HEK293 (cell line): ENCODE measurements around the gene TBC1D13.

ENCODE experiments used
- CTCF ChIA-PET: fragments of 350-600 bp; formaldehyde crosslinking; extraction: SDS; loops from one replicate; lab custom pipeline; 2021; ENCODE audit warnings: antibody characterized with exemption; lab: Yijun Ruan, JAX
- POLR2A ChIA-PET: fragments of 300-600 bp; formaldehyde crosslinking; extraction: SDS; loops from one replicate; lab custom pipeline; 2020; ENCODE audit warnings: antibody characterized with exemption, inconsistent platforms; lab: Yijun Ruan, JAX
- H3K27ac ChIP-seq: fragments of 200-500 bp; sonication (Bioruptor generic); 2 replicates; pipeline ENCODE4 v1.5.1; 2014; ENCODE audit warnings: low read depth, low read length, control low read depth, inconsistent platforms; ENCODE audit errors: extremely low read depth
- H3K36me3 ChIP-seq, 2 experiments: fragments of 200-500 bp in 1 of 2; sonication (Bioruptor generic) in 1 of 2; 1 replicate in 1 of 2; 2 replicates in 1 of 2; pipeline ENCODE4 v1.5.1; 2014 to 2017; ENCODE audit warnings: inconsistent platforms in 2 of 2, low read length in 2 of 2; ENCODE audit not compliant: control insufficient read depth in 2 of 2, insufficient read depth in 1 of 2
- H3K4me1 ChIP-seq: fragments of 200-500 bp; sonication (Bioruptor generic); 2 replicates; pipeline ENCODE4 v1.5.1; 2014; ENCODE audit warnings: mild to moderate bottlenecking, low read length, inconsistent platforms; ENCODE audit not compliant: control insufficient read depth, insufficient read depth
- H3K4me3 ChIP-seq: 2 replicates; pipeline ENCODE4 v1.5.1; 2011; ENCODE audit warnings: low read depth, mild to moderate bottlenecking, control low read depth, low read length, moderate library complexity
- H3K9me3 ChIP-seq: fragments of 200-500 bp; sonication (Bioruptor generic); 2 replicates; pipeline ENCODE4 v1.5.1; 2014; ENCODE audit warnings: low read depth, low read length, inconsistent platforms; ENCODE audit not compliant: control insufficient read depth, insufficient read depth
- KLF17 ChIP-seq: fragments of 450-650 bp; formaldehyde crosslinking; IDR thresholded peaks from 2 replicates; pipeline ENCODE4 v1.5.1; 2016; ENCODE audit warnings: missing biosample characterization, missing genetic modification characterization
- KLF8 ChIP-seq: fragments of 450-650 bp; formaldehyde crosslinking; IDR thresholded peaks from 2 replicates; pipeline ENCODE4 v1.5.1; 2016; ENCODE audit warnings: missing biosample characterization, missing genetic modification characterization
- PRDM1 ChIP-seq: fragments of 450-650 bp; formaldehyde crosslinking; IDR thresholded peaks from 2 replicates; pipeline ENCODE4; 2016; ENCODE audit warnings: missing biosample characterization, missing genetic modification characterization
- ZBTB7A ChIP-seq: fragments of 450-650 bp; formaldehyde crosslinking; IDR thresholded peaks from 2 replicates; pipeline ENCODE4 v1.5.1; 2016; ENCODE audit warnings: low read depth, missing biosample characterization, missing genetic modification characterization
- ZIC2 ChIP-seq: fragments of 450-650 bp; formaldehyde crosslinking; IDR thresholded peaks from 2 replicates; pipeline ENCODE4 v1.5.1; 2016; ENCODE audit warnings: missing biosample characterization, missing genetic modification characterization
- ZNF16 ChIP-seq: fragments of 450-650 bp; formaldehyde crosslinking; IDR thresholded peaks from 2 replicates; pipeline ENCODE4 v1.5.1; 2016; ENCODE audit warnings: low read depth, missing biosample characterization, missing genetic modification characterization
- ZNF221 ChIP-seq: fragments of 450-650 bp; formaldehyde crosslinking; IDR thresholded peaks from 2 replicates; pipeline ENCODE4 v1.5.1; 2017; ENCODE audit warnings: missing biosample characterization, missing genetic modification characterization, borderline replicate concordance
- ZNF391 ChIP-seq: fragments of 450-650 bp; formaldehyde crosslinking; IDR thresholded peaks from 2 replicates; pipeline ENCODE4 v1.5.1; 2016; ENCODE audit warnings: low read depth, missing biosample characterization, missing genetic modification characterization, borderline replicate concordance
- ZNF398 ChIP-seq: fragments of 450-650 bp; formaldehyde crosslinking; IDR thresholded peaks from 2 replicates; pipeline ENCODE4 v1.5.1; 2017; ENCODE audit warnings: missing biosample characterization, missing genetic modification characterization
- ZNF544 ChIP-seq: fragments of 450-650 bp; formaldehyde crosslinking; IDR thresholded peaks from 2 replicates; pipeline ENCODE4 v1.5.0; 2017; ENCODE audit warnings: missing biosample characterization, missing genetic modification characterization
- ZNF585B ChIP-seq: fragments of 450-650 bp; formaldehyde crosslinking; IDR thresholded peaks from 2 replicates; pipeline ENCODE4 v1.5.1; 2016; ENCODE audit warnings: missing biosample characterization, missing genetic modification characterization
- ZNF610 ChIP-seq: fragments of 450-650 bp; formaldehyde crosslinking; IDR thresholded peaks from 2 replicates; pipeline ENCODE4 v1.5.1; 2016; ENCODE audit warnings: missing biosample characterization, missing genetic modification characterization, borderline replicate concordance
- ZNF624 ChIP-seq: fragments of 450-650 bp; formaldehyde crosslinking; IDR thresholded peaks from 2 replicates; pipeline ENCODE4 v1.5.1; 2017; ENCODE audit warnings: missing biosample characterization, missing genetic modification characterization
- ZNF654 ChIP-seq: fragments of 450-650 bp; formaldehyde crosslinking; IDR thresholded peaks from 2 replicates; pipeline ENCODE4 v1.5.1; 2016; ENCODE audit warnings: low read depth, missing biosample characterization, missing genetic modification characterization
- ZSCAN23 ChIP-seq: fragments of 450-650 bp; formaldehyde crosslinking; IDR thresholded peaks from 2 replicates; pipeline ENCODE4 v1.5.1; 2016; ENCODE audit warnings: missing biosample characterization, missing genetic modification characterization
- TF ChIP-seq, protein P1 (sequence below): fragments of 450-650 bp; formaldehyde crosslinking; IDR thresholded peaks from 2 replicates; pipeline ENCODE4 v1.5.1; 2016; ENCODE audit warnings: missing biosample characterization, missing genetic modification characterization
- TF ChIP-seq, protein P2 (sequence below): fragments of 450-650 bp; formaldehyde crosslinking; IDR thresholded peaks from 2 replicates; pipeline ENCODE4 v1.5.1; 2016; ENCODE audit warnings: missing biosample characterization, missing genetic modification characterization

Gene TBC1D13

GRCh38 chr9:128757602-128758001 lies 29.5 kb upstream of the TBC1D13 start:
- ChIA-PET POLR2A (interaction anchor here (0.6 to 0.7 kb wide), 2 partner anchors 12 to 110 kb away, joined by 4 read pairs; no protein-coding TSS in a partner anchor), CTCF (interaction anchor here (0.6 to 2.9 kb wide), 3 partner anchors 24 to 1265 kb away, joined by 3 to 13 read pairs (median 6); no protein-coding TSS in a partner anchor)
- H3K4me3 ChIP-seq = no peak overlapping the region
- H3K9me3 ChIP-seq = no peaks in the 10 kb centered on the region
- H3K36me3 ChIP-seq = peaks cover 0 to 30% of the 10 kb centered on the region in 2 experiments; a peak in 1 of 3 replicates
- TF ChIP-seq ZNF585B (tag by site-specific recombination) = no peak
- TF ChIP-seq KLF8 (tag by site-specific recombination) = no peak
- TF ChIP-seq ZNF398 (tag by site-specific recombination) = no peak
- TF ChIP-seq, protein P1, sequence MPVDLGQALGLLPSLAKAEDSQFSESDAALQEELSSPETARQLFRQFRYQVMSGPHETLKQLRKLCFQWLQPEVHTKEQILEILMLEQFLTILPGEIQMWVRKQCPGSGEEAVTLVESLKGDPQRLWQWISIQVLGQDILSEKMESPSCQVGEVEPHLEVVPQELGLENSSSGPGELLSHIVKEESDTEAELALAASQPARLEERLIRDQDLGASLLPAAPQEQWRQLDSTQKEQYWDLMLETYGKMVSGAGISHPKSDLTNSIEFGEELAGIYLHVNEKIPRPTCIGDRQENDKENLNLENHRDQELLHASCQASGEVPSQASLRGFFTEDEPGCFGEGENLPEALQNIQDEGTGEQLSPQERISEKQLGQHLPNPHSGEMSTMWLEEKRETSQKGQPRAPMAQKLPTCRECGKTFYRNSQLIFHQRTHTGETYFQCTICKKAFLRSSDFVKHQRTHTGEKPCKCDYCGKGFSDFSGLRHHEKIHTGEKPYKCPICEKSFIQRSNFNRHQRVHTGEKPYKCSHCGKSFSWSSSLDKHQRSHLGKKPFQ (tag by site-specific recombination) = peak; percentile 30; the same call in 1 of the 2 replicates
- no peak for TF ChIP-seq KLF17 (tag by site-specific recombination)
- TF ChIP-seq ZNF16 (tag by site-specific recombination) = no peak
- no peak for TF ChIP-seq ZNF391 (tag by site-specific recombination)
- TF ChIP-seq ZNF610 (tag by site-specific recombination) = no peak
- no peak for TF ChIP-seq ZNF654 (tag by site-specific recombination)
- no peak overlapping the region for H3K27ac ChIP-seq
- H3K4me1 ChIP-seq = no peaks in the 10 kb centered on the region

- CTCF ChIA-PET = no interaction called here
- Histone ChIP-seq H3K9me3 (no peaks in the 10 kb centered on the region), H3K4me3 (no peak overlapping the region), H3K4me1 (no peaks in the 10 kb centered on the region), H3K36me3 (peaks cover 0 to 9% of the 10 kb centered on the region in 2 experiments; a peak in 1 of 3 replicates), H3K27ac (no peak overlapping the region)
- TF ChIP-seq KLF17 (tag by site-specific recombination) = no peak
- no peak for TF ChIP-seq ZBTB7A (tag by site-specific recombination)
- TF ChIP-seq ZIC2 = no peak
- no peak for TF ChIP-seq ZSCAN23
- no peak for TF ChIP-seq PRDM1
- TF ChIP-seq, protein P2, sequence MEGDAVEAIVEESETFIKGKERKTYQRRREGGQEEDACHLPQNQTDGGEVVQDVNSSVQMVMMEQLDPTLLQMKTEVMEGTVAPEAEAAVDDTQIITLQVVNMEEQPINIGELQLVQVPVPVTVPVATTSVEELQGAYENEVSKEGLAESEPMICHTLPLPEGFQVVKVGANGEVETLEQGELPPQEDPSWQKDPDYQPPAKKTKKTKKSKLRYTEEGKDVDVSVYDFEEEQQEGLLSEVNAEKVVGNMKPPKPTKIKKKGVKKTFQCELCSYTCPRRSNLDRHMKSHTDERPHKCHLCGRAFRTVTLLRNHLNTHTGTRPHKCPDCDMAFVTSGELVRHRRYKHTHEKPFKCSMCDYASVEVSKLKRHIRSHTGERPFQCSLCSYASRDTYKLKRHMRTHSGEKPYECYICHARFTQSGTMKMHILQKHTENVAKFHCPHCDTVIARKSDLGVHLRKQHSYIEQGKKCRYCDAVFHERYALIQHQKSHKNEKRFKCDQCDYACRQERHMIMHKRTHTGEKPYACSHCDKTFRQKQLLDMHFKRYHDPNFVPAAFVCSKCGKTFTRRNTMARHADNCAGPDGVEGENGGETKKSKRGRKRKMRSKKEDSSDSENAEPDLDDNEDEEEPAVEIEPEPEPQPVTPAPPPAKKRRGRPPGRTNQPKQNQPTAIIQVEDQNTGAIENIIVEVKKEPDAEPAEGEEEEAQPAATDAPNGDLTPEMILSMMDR (tag by site-specific recombination) = no peak
- TF ChIP-seq ZNF544 = no peak
- TF ChIP-seq ZNF624 (tag by site-specific recombination) = no peak
- TF ChIP-seq ZNF221 (tag by site-specific recombination) = no peak
- POLR2A ChIA-PET = no interaction called here
Observed at GRCh38 chr9:128762671-128763449, 24.2 kb upstream of the TBC1D13 start.
